ENCODE data around the gene ZNF774. TPM values are rescaled to one million over a fixed set of nuclear protein-coding genes. Genes with fewer than 3 reads are reported as not detected.
"Not testable (repeated sequence)": the region's sequence is repeated elsewhere in the genome, so short reads cannot be mapped to it uniquely, and the experiment has no call there.

The ZNF774 gene
- total RNA-seq, 2 donors from 2014 or later: 1.3 to 1.4 TPM

DNA sequence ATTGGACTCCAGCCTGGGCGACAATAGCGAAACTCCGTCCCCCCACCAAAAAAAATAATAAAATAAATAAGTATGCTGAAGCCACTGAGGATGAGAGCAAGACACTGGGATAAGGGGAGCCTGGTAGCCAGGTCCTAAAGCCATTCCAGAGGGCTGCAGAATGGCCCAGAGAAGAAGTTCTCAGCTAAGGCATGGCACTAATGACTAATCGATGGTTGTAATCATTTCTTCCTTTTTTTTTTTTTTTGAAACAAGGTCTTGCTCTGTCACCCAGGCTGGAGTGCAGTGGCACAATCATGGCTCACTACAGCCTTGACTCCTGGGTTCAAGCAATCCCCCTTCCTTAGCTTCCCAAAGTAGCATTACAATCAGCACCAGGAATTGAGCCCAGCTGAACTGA, 25.6 kb upstream of the ZNF774 start:
- Mint-ChIP-seq H3K27ac (no peak overlapping the region), H3K4me3 (no peak overlapping the region), H3K36me3 (no peaks in the 10 kb centered on the region), H3K4me1 (ENCODE audit: low read depth in 2 of 2) (peaks cover 0 to 8% of the 10 kb centered on the region in 2 donors), H3K9me3 (no peaks in the 10 kb centered on the region), H3K27me3 (peaks cover 0 to 4% of the 10 kb centered on the region in 2 donors)
- ATAC-seq (no peak), DNase-seq (ENCODE audit: low spot score) (no peak)

DNA sequence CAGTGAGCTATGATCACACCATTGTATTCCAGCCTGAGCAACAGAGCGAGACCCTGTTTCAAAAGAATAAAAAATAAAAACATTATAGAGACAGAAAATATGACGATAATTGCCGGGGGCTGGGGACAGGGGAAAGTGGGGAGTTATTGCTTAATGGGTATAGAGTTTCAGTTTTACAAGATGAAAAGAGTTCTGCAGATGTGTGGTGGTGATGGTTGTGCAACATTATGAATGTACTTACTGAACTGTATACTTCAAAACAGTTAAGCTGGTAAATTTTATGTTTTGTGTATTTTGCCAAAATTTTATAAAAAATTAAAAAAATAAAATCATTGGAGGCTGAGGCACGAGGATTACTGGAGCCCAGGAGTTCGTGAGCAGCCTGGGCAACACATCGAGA, 24.8 kb upstream of the ZNF774 start:
- H3K27me3 Mint-ChIP-seq: peaks cover 0 to 4% of the 10 kb centered on the region in 2 donors
- no peak overlapping the region for H3K27ac Mint-ChIP-seq
- DNase-seq (ENCODE audit: low spot score) (no peak), ATAC-seq (peak in 1 of 2 donors; percentile 75)
- no peak overlapping the region for H3K4me3 Mint-ChIP-seq
- H3K36me3 Mint-ChIP-seq: no peaks in the 10 kb centered on the region
- H3K4me1 Mint-ChIP-seq (ENCODE audit: low read depth in 2 of 2): peaks cover 0 to 8% of the 10 kb centered on the region in 2 donors
- H3K9me3 Mint-ChIP-seq: no peaks in the 10 kb centered on the region

DNA sequence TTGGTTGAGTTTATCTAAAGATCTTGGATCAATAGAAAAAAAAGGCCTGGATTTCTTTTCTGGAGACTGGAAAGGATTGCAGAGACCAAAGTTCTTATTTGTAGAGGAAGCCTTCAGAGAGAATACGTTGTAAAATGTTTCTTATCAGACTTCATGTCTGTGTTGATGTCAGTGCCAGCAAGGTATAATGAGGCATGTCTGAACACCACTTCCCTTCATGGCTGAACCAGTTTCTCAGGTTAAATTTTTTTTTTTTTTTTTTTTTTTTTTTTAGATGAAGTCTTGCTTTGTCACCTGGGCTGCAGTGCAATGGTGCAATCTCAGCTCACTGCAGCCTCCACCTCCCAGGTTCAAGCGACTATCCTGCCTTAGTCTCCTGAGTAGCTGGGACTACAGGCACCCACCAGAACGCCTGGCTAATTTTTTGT, 17.8 kb upstream of the ZNF774 start:
- no peak overlapping the region for H3K27ac Mint-ChIP-seq
- ATAC-seq: no peak
- H3K4me1 Mint-ChIP-seq (ENCODE audit: low read depth in 2 of 2): no peaks in the 10 kb centered on the region
- H3K4me3 Mint-ChIP-seq: no peak overlapping the region
- DNase-seq (ENCODE audit: low spot score): no peak
- H3K9me3 Mint-ChIP-seq: no peaks in the 10 kb centered on the region
- H3K27me3 Mint-ChIP-seq: no peaks in the 10 kb centered on the region
- no peaks in the 10 kb centered on the region for H3K36me3 Mint-ChIP-seq

DNA sequence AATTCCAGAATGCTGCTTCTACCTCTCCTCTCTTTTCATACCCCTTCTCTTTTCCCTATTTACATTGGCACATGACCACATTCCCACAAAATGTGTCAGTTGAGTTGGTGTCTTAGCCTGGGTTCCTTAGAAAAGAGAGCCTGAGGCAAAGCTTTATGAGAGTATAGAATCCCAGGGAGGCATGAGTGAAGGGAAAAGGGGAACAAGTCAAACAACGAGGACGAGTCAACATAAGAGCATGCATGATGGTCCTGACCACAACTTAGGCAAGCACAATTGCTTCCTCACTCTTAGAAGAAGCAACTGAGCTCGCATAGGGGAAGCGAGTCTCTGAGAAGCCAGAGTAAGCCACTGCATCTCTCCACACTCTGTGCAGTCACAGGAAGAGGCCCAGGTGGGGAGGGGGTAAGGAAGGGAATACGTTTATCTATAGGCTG, 15.4 kb upstream of the ZNF774 start:
- Mint-ChIP-seq H3K36me3 (no peaks in the 10 kb centered on the region), H3K27me3 (no peaks in the 10 kb centered on the region), H3K4me1 (ENCODE audit: low read depth in 2 of 2) (no peaks in the 10 kb centered on the region), H3K27ac (no peak overlapping the region), H3K9me3 (no peaks in the 10 kb centered on the region), H3K4me3 (no peak overlapping the region)
- ATAC-seq (no peak), DNase-seq (ENCODE audit: low spot score) (no peak)

DNA sequence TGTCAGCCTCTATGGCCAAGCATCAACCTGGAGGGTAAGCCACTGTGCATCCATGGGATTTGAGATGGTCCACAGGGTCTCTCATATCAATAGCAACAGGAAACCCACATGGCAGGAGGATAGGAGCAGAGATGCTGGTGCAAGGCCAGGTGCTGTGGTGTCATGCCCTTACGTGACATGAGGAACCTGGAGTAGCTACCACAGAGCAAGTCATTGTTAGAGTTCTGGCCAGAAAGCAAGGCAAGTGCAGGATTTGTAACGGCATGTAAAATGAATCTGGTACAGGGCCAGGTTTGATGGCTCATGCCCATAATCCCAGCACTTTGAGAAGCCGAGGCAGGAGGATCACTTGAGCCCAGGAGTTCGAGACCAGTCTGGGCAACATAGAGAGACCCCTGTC, 14.8 kb upstream of the ZNF774 start:
- H3K27ac Mint-ChIP-seq: no peak overlapping the region
- no peaks in the 10 kb centered on the region for H3K36me3 Mint-ChIP-seq
- no peaks in the 10 kb centered on the region for H3K9me3 Mint-ChIP-seq
- no peak for DNase-seq (ENCODE audit: low spot score)
- H3K27me3 Mint-ChIP-seq: no peaks in the 10 kb centered on the region
- ATAC-seq: no peak
- H3K4me1 Mint-ChIP-seq (ENCODE audit: low read depth in 2 of 2): no peaks in the 10 kb centered on the region
- no peak overlapping the region for H3K4me3 Mint-ChIP-seq

DNA sequence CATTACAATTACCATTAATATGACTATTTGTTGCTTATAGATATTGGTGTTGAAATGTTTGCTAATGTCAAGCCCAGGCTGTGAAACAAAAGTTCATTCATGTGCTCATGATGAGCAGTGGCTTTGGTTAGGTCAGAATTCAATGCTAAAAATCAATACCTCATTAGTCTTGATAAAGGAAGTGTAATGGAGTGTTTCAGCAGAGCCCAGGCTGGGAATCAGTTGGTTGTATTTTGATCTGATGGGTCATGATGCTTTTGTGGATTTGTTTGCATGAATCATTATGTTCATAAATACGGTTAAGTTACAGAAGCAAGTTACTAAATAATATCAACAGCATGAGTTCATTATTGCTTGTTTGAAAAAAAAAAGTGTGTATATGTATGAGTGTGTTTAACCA, 13.6 kb upstream of the ZNF774 start:
- H3K4me1 Mint-ChIP-seq (ENCODE audit: low read depth in 2 of 2): peaks cover 4% of the 10 kb centered on the region in 2 donors
- no peaks in the 10 kb centered on the region for H3K9me3 Mint-ChIP-seq
- no peaks in the 10 kb centered on the region for H3K27me3 Mint-ChIP-seq
- no peak overlapping the region for H3K27ac Mint-ChIP-seq
- no peak for DNase-seq (ENCODE audit: low spot score)
- ATAC-seq: no peak
- H3K36me3 Mint-ChIP-seq: no peaks in the 10 kb centered on the region
- H3K4me3 Mint-ChIP-seq: no peak overlapping the region

DNA sequence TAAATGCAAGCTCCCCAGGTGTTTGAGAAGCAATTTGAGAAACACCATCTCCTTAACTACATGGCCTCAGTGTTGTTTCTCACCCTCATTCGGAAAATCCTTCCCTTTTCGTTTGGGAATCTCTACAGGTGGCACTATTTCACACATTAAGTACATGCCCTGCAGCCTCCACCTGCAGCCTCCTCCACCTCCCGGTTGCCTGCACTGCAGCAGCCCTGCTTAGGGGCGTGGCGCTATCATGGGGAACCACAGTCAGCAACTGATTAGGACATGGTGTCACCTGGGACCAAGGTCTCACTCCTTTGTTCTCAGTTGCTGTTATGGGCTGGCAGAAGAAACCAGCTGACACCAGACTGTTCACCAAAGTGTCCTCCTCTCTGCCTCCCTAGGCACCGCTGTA, 11.7 kb upstream of the ZNF774 start:
- Mint-ChIP-seq H3K36me3 (no peaks in the 10 kb centered on the region), H3K4me1 (ENCODE audit: low read depth in 2 of 2) (peaks cover 4% of the 10 kb centered on the region in 2 donors), H3K9me3 (no peaks in the 10 kb centered on the region), H3K27me3 (no peaks in the 10 kb centered on the region), H3K27ac (no peak overlapping the region), H3K4me3 (no peak overlapping the region)
- DNase-seq (ENCODE audit: low spot score) (no peak), ATAC-seq (no peak)

DNA sequence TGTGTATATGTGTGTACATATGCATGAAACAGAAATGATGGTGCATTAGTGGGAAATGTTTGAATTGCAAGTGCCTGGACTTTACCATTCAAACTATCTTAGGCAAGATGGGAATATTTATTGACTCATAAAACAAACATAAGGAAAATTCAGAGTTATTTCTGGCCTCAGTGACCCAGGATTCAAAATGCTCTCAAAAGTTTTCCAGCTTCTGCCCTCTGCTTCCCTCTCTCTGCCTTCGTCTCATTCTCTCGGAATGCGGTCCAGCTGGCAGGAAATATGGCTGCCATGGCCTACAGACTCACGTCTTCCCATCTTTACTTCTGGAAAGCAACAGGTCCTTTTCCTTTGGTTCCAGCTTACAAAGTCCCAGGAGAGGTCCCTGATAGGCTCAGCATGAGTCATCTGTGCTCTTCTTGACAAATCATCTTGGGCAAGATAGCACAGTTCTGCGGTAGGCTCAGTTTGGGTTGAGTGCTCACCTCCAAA, 8.7 kb upstream of the ZNF774 start:
- H3K27ac Mint-ChIP-seq: no peak overlapping the region
- no peaks in the 10 kb centered on the region for H3K9me3 Mint-ChIP-seq
- ATAC-seq (no peak), DNase-seq (ENCODE audit: low spot score) (no peak)
- H3K36me3 Mint-ChIP-seq: no peaks in the 10 kb centered on the region
- H3K27me3 Mint-ChIP-seq: no peaks in the 10 kb centered on the region
- H3K4me3 Mint-ChIP-seq: no peak overlapping the region
- peaks cover 4% of the 10 kb centered on the region in 2 donors for H3K4me1 Mint-ChIP-seq (ENCODE audit: low read depth in 2 of 2)

DNA sequence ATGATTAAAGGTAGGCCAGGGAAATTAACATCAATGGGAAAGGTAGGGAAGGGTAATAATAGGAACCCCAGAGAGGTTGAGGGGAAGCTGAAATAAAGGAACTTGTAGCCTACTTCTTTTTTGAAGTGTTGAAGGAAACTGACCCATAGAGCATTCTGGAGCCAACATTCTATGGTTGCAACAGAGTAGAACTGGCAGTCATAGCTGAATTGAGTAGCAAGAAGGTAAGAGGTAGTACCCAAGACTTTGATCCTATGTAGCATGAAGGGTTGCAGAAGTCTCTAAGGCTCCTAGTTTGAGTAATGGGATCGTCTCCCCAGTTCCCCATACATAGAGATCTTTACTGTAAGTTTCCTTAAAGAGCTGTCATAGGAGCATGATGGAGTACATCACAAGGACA, 7.4 kb upstream of the ZNF774 start:
- Mint-ChIP-seq H3K27ac (no peak overlapping the region), H3K9me3 (no peaks in the 10 kb centered on the region), H3K27me3 (no peaks in the 10 kb centered on the region), H3K36me3 (no peaks in the 10 kb centered on the region), H3K4me3 (no peak overlapping the region), H3K4me1 (ENCODE audit: low read depth in 2 of 2) (peaks cover 4 to 5% of the 10 kb centered on the region in 2 donors)
- no peak for ATAC-seq
- DNase-seq (ENCODE audit: low spot score): no peak

DNA sequence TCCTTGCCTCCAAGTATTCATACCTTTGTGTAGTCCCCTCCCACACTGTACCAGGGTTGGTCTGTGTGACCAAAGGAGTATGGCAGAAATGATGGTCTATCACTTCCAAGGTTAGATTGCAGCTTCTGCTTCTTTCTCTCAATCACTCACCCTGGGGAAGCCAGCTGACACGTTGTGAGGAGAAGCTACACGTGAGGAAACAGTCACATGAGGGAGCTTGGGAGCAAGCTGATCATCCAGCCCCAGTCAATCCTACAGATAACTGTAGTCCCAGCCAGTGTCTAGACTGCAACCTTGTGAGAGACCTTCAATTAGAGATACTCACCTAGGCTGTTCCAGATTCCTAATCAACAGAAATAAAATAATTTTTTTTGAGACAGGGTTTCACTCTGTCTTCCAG, 6.2 kb upstream of the ZNF774 start:
- ATAC-seq (no peak), DNase-seq (ENCODE audit: low spot score) (no peak)
- Mint-ChIP-seq H3K9me3 (no peaks in the 10 kb centered on the region), H3K36me3 (no peaks in the 10 kb centered on the region), H3K4me1 (ENCODE audit: low read depth in 2 of 2) (peaks cover 4 to 11% of the 10 kb centered on the region in 2 donors), H3K27me3 (peaks cover 0 to 3% of the 10 kb centered on the region in 2 donors), H3K4me3 (no peak overlapping the region), H3K27ac (no peak overlapping the region)

DNA sequence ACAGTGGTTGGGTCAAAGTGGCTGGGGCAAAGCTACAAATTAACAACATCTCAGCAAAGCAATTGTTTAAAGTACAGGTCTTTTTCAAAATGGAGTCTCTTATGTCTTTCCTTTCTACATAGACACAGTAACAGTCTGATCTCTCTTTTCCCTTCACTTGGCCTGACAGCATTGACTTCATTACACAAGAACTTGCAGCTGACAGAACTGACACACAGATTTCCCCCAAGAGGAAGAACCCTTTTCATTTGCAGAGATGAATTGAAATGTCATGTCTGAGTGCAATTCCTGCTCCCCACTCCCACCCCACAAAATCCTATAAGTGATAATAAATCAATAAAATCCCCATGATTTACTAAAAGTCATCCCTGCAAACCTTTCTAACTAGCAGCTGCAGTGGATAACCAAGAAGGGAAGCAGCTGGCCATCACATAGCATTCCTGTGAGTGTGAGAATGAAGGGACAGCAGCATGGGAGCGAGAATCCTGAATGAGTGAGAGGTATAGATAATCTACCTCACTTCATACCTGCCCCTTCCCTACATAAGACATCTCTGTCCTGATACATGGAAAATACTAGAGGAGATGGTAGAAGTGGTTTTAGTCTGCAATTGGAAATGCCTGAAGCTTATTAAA, 4.5 kb upstream of the ZNF774 start:
- not testable (repeated sequence) for H3K27me3 Mint-ChIP-seq; DNase-seq (ENCODE audit: low spot score); H3K27ac Mint-ChIP-seq; H3K4me3 Mint-ChIP-seq; ATAC-seq; H3K9me3 Mint-ChIP-seq; H3K36me3 Mint-ChIP-seq
- H3K4me1 Mint-ChIP-seq (ENCODE audit: low read depth in 2 of 2): peaks cover 10 to 15% of the 10 kb centered on the region in 2 donors

DNA sequence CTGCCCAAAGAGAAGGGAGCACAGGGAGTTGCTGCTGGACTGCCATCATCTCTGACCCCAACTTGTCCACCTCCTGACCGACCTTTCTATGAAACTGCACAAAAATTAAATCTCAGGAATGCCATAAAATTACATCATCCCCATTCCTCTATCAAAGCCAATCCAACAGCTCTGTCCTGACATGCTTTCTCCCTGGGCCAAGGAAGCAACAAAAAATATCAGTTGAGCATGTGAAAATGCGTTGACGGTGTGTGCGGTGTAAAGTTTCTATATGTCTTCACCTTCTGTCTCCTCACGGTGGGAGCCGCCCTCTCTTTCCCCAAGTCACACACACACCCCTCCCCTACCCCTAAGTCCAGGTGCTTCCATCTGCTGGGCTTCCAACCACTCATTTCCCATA, 3.6 kb upstream of the ZNF774 start:
- Mint-ChIP-seq H3K4me3 (no peak overlapping the region), H3K27me3 (peaks cover 0 to 3% of the 10 kb centered on the region in 2 donors), H3K4me1 (ENCODE audit: low read depth in 2 of 2) (peaks cover 8 to 13% of the 10 kb centered on the region in 2 donors), H3K9me3 (no peaks in the 10 kb centered on the region), H3K27ac (no peak overlapping the region), H3K36me3 (no peaks in the 10 kb centered on the region)
- ATAC-seq (no peak), DNase-seq (ENCODE audit: low spot score) (no peak)

DNA sequence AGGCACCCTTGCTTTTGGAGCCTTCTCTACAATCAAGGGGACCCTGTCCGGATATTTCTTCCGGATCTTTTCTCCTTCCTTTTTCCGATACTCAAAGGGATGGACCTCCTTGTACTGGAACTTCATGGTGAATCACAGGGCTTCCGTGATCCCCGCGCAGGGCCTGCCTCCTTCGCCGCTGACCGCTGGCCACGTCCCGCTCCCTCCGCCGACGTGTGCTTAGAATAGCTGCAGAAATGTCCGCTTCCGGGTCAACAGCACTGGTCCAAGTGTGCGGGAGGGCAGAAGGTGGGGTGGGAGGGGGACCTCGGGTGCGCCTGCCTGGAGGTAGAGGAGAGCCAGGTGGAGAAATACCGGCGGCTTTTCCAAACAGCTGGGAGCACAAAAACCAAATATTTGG, 3.0 kb upstream of the ZNF774 start:
- H3K4me1 Mint-ChIP-seq (ENCODE audit: low read depth in 2 of 2): peaks cover 8 to 13% of the 10 kb centered on the region in 2 donors
- peaks cover 0 to 3% of the 10 kb centered on the region in 2 donors for H3K27me3 Mint-ChIP-seq
- no peak overlapping the region for H3K4me3 Mint-ChIP-seq
- ATAC-seq (no peak), DNase-seq (ENCODE audit: low spot score) (no peak)
- H3K27ac Mint-ChIP-seq: no peak overlapping the region
- no peaks in the 10 kb centered on the region for H3K9me3 Mint-ChIP-seq
- no peaks in the 10 kb centered on the region for H3K36me3 Mint-ChIP-seq

DNA sequence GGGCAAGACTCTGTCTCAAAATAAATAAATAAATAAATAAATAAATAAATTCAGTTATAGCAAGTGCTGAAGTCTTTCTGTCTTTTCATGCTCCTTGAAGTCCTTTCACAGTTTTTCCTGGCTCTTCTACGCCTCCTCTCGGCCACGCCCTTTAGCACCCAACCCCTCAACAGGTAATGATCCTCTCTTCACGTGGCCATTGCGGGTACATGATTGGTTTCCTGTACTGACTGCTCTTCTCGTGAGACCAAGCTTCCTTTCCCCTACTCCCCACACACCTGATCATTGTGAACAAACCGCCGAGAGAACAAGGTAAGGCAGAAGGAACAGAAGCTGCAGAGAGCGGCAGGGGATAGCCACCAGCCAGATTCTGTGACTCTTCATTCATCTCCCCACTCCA, 2.3 kb upstream of the ZNF774 start:
- H3K36me3 Mint-ChIP-seq: no peaks in the 10 kb centered on the region
- DNase-seq (ENCODE audit: low spot score) (no peak), ATAC-seq (no peak)
- H3K27ac Mint-ChIP-seq: no peak overlapping the region
- H3K4me1 Mint-ChIP-seq (ENCODE audit: low read depth in 2 of 2): peaks cover 8 to 13% of the 10 kb centered on the region in 2 donors
- peaks cover 0 to 3% of the 10 kb centered on the region in 2 donors for H3K27me3 Mint-ChIP-seq
- H3K4me3 Mint-ChIP-seq: no peak overlapping the region
- H3K9me3 Mint-ChIP-seq: no peaks in the 10 kb centered on the region

All from natural killer cell treated with Interleukin-12 subunit alpha and Interleukin-12 subunit beta and Interleukin-15 and Interleukin-18, amount 100 ng/mL, for 72 hours (primary cell).